Measurements from ENCODE around the gene AKAP8.

Gene AKAP8

GRCh38 chr19:15425321-15425950 is 45.8 kb upstream of the AKAP8 start:
- Histone ChIP-seq H3K9ac (no peak overlapping the region), H3K36me3 (ENCODE audit: insufficient read depth) (no peaks in the 10 kb centered on the region; the same call in 1 of the 2 replicates), H3K4me3 (IDR thresholded peaks at IDR 0.05; ENCODE audit: insufficient read depth, low read depth, low read length) (no peak overlapping the region), H2AFZ (ENCODE audit: low read depth) (no peak overlapping the region), H3K27me3 (ENCODE audit: insufficient read depth, low read depth) (no peaks in the 10 kb centered on the region), H3K4me1 (ENCODE audit: low read depth, poor library complexity, severe bottlenecking) (peaks cover 3% of the 10 kb centered on the region), H3K4me2 (no peak overlapping the region), H3K79me2 (ENCODE audit: insufficient read depth, low read depth) (peaks cover 20% of the 10 kb centered on the region), H3K27ac (no peak overlapping the region), H4K20me1 (ENCODE audit: insufficient read depth) (no peaks in the 10 kb centered on the region)
- TF ChIP-seq, protein P1, sequence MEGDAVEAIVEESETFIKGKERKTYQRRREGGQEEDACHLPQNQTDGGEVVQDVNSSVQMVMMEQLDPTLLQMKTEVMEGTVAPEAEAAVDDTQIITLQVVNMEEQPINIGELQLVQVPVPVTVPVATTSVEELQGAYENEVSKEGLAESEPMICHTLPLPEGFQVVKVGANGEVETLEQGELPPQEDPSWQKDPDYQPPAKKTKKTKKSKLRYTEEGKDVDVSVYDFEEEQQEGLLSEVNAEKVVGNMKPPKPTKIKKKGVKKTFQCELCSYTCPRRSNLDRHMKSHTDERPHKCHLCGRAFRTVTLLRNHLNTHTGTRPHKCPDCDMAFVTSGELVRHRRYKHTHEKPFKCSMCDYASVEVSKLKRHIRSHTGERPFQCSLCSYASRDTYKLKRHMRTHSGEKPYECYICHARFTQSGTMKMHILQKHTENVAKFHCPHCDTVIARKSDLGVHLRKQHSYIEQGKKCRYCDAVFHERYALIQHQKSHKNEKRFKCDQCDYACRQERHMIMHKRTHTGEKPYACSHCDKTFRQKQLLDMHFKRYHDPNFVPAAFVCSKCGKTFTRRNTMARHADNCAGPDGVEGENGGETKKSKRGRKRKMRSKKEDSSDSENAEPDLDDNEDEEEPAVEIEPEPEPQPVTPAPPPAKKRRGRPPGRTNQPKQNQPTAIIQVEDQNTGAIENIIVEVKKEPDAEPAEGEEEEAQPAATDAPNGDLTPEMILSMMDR (conservative IDR thresholded peaks at IDR 0.05; ENCODE audit: low read depth, low read length), result no peak

DNA sequence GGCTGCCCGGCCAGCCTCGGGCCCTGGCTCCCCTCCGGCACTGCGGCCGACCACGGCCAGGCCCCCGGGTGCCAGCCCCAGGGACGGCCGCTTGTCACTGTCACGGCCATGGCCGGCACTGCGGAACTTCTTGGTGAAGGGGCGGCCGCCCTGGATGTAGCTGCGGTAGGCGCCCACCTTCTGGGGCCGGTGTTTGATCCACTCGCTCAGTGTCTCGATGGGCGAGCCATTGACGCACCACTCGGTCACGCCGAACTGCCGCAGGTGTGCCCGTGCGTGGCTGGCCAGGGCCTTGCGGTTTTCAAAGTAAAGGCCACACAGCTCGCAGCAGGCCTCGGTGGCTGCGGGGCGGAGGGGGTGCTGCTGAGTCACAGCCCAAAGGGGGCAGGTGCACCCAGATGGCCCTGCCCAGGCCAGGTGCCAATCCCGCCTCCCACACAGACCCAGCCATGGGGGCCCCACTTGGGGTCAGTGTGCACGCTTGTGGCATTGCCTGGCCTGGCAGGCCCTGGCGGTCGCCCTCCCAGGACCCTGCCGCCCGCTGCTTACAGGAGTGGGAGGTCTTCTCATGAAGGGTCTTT is 45.2 kb upstream of the AKAP8 start:
- TF ChIP-seq, protein P1 (conservative IDR thresholded peaks at IDR 0.05; ENCODE audit: low read depth, low read length), result no peak
- no peak overlapping the region for H3K4me3 ChIP-seq (IDR thresholded peaks at IDR 0.05; ENCODE audit: insufficient read depth, low read depth, low read length)
- no peak overlapping the region for H2AFZ ChIP-seq (ENCODE audit: low read depth)
- H3K9ac ChIP-seq, result no peak overlapping the region
- H3K27ac ChIP-seq, result no peak overlapping the region
- peaks cover 14% of the 10 kb centered on the region for H3K79me2 ChIP-seq (ENCODE audit: insufficient read depth, low read depth)
- H4K20me1 ChIP-seq (ENCODE audit: insufficient read depth), result no peaks in the 10 kb centered on the region
- H3K27me3 ChIP-seq (ENCODE audit: insufficient read depth, low read depth), result no peaks in the 10 kb centered on the region
- no peaks in the 10 kb centered on the region; the same call in 1 of the 2 replicates for H3K36me3 ChIP-seq (ENCODE audit: insufficient read depth)
- H3K4me1 ChIP-seq (ENCODE audit: low read depth, poor library complexity, severe bottlenecking), result no peaks in the 10 kb centered on the region
- H3K4me2 ChIP-seq, result no peak overlapping the region

GRCh38 chr19:15424121-15424520 is 44.5 kb upstream of the AKAP8 start:
- Histone ChIP-seq H3K4me2 (no peak overlapping the region), H4K20me1 (ENCODE audit: insufficient read depth) (no peaks in the 10 kb centered on the region), H3K27me3 (ENCODE audit: insufficient read depth, low read depth) (no peaks in the 10 kb centered on the region), H3K36me3 (ENCODE audit: insufficient read depth) (no peaks in the 10 kb centered on the region; the same call in 1 of the 2 replicates), H3K79me2 (ENCODE audit: insufficient read depth, low read depth) (peaks cover 7% of the 10 kb centered on the region; the same call in 1 of the 2 replicates), H3K4me3 (IDR thresholded peaks at IDR 0.05; ENCODE audit: insufficient read depth, low read depth, low read length) (no peak overlapping the region), H2AFZ (ENCODE audit: low read depth) (no peak overlapping the region), H3K27ac (no peak overlapping the region), H3K4me1 (ENCODE audit: low read depth, poor library complexity, severe bottlenecking) (peaks cover 5% of the 10 kb centered on the region), H3K9ac (no peak overlapping the region)
- TF ChIP-seq, protein P1 (conservative IDR thresholded peaks at IDR 0.05; ENCODE audit: low read depth, low read length), result no peak

DNA sequence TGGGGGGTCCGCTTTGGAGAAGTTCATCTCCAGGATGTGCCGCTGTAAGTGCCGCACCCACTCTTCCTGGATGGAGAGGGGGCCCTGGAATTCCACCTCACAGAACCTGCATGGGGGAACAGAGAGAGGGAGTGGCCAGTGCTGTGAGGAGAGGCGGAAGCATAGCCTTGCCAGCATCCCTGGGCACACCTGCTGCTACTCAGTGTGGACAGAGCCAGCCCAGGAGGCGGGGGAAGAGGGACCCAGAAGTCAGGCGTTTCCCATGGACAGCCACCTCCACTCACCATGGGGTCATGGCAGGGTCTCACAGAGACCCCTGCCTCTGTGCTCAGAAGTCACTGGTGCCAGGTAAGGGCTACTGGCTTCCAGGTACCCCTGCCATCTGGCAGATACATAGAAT is 43.5 kb upstream of the AKAP8 start:
- Histone ChIP-seq H3K27ac (no peak overlapping the region), H4K20me1 (ENCODE audit: insufficient read depth) (no peaks in the 10 kb centered on the region), H3K4me3 (IDR thresholded peaks at IDR 0.05; ENCODE audit: insufficient read depth, low read depth, low read length) (no peak overlapping the region), H3K79me2 (ENCODE audit: insufficient read depth, low read depth) (peaks cover 6% of the 10 kb centered on the region), H3K4me2 (no peak overlapping the region), H3K36me3 (ENCODE audit: insufficient read depth) (no peaks in the 10 kb centered on the region; the same call in 1 of the 2 replicates), H2AFZ (ENCODE audit: low read depth) (no peak overlapping the region), H3K27me3 (ENCODE audit: insufficient read depth, low read depth) (no peaks in the 10 kb centered on the region), H3K4me1 (ENCODE audit: low read depth, poor library complexity, severe bottlenecking) (peaks cover 5% of the 10 kb centered on the region), H3K9ac (no peak overlapping the region)
- TF ChIP-seq, protein P1 (conservative IDR thresholded peaks at IDR 0.05; ENCODE audit: low read depth, low read length), result no peak
